Ammon's horn (tissue), 1 donor: ENCODE results near the gene ESR2.
"Not testable (repeated sequence)": the region's sequence is repeated elsewhere in the genome, so short reads cannot be mapped to it uniquely, and the experiment has no call there.

Source experiments
- DNase-seq: peaks from one replicate; pipeline ENCODE4 v3.0.0-alpha.2; 2016; ENCODE audit warnings: low spot score

The ESR2 gene

DNA sequence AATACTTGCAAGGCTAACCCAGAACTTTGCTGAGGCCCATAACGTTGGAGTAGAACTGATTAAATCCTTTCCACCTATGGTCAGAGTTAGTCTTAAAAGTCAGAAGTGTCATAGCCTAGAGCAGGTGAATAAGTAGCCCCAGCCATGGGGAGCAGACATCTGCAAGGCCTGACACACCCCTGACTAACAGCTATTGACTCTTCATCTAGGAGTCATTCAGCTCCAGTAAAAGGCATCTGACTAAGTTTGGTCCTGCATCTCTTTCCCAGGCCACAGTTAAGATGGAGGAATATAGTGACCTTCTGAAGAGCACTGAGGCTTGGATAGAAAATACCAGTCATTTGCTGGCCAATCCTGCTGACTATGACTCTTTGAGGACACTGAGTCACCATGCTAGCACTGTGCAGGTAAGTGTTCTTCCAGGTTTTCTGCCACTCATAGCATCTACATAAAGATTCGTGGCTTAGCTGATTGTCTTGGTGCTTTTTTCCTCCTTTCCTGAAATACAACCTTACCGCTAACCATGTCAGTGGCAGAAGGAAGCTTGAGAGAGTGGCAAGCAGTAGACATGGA lies 212.9 kb downstream of the ESR2 start:
- DNase-seq, result no peak

DNA sequence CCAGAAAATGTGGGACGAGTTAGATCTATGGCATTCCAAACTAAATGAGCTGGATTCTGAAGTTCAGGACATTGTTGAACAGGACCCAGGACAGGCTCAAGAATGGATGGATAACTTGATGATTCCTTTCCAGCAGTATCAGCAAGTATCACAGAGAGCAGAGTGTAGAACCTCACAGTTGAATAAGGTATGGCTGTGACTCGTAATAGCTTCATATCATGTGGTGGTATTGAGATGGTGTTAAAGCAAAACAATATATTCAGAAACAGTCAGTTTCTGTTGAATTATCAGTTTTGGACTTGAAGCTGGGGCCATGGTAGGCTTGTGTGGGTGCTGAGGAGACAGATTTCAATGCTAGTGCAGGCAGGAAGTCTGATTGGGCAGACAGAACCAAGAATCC lies 213.7 kb downstream of the ESR2 start:
- DNase-seq, result no peak

DNA sequence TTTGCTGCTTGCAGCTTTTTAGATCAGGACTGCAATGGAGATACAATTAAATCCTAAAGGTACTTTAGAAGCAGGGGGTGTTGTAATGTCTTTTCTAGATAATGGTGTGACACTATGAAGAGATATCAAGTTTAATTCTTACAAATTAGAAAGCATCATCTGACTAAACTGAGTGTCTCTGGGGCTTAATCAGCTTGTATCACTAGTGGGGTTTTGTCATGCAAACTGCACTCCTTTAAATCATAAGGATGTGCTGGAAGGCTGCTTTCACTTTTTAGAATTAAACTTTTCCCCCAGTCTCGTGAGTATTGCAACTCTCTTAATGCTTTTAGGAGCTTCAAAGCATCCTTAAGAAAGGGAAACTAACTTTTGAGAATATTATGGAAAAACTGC lies 218.6 kb downstream of the ESR2 start:
- DNase-seq, result no peak

DNA sequence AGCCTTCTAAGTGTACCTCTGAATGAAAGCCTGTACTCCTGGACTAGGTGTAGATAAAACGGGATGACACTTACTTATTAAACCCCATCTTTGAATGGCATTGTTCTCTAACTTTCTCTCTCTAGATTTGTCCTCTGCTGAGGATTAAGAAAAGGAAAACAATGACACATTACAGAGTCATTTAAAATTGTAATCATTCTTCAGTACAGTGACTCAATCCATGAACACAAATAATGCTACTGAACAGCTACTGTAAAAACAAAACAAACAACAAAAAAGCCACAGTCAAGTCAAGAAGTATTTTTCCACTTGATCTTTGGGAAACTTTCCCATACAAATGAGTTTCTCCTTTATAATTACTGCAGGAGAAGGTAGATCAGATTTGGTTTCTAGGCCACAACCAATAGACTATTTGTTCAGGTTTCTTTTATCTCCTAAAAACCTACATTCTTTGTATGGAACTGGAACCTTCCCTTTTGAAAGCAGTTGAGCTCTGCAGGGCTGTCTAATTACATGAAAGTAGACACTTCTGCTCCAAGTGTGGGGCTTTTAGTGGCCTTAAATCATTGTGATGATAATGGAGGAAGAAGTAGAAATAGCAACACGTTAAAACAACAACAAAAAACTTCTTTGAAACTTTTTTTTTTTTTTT lies 219.1 kb downstream of the ESR2 start:
- no peak for DNase-seq

GRCh38 chr14:64069634-64070359 lies 224.4 kb downstream of the ESR2 start:
- no peak for DNase-seq

- no peak for DNase-seq
Measured at GRCh38 chr14:64064447-64064846, 229.7 kb downstream of the ESR2 start.

- DNase-seq, result no peak
Measured at GRCh38 chr14:64062381-64063115, 231.6 kb downstream of the ESR2 start.

DNA sequence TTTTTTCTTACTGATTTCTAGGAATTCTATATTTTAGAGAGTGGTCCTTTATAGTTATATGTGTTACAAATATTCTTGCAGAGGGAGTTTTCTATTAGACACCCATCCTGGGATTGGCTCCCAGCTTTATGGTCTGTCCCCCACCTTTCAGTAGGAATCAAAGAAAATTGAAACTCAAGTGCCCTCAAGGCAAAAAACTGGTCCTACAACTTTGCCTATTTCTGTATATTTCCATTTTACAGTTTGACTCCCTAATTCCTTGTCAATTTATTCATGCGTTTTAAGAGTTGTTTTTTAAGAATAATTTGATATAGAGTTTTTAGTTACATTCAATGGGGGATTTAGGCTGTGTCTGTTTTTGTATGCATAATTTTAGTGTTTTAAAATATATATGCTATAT lies 232.5 kb downstream of the ESR2 start:
- DNase-seq, result no peak

DNA sequence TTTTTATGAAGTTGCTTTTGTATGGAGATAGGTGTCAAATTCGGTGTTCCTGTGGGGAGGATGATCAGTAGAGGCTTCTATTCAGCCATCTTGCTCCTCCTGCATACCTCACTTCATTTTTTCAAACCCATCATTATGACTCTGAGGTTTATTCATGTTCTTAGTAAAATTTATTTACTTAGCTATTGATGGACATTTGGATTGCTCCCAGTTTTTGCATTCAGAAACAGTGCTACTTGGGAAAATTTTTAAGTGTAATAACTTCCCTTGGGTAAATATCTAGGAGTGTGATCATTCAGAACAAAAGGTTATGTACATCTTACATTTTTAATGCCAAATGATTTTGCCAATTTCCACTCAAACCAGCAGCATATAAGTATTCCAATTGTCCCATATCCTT lies 233.1 kb downstream of the ESR2 start:
- DNase-seq, result no peak

- DNase-seq, result no peak
Measured at GRCh38 chr14:64060648-64061096, 233.5 kb downstream of the ESR2 start.

DNA sequence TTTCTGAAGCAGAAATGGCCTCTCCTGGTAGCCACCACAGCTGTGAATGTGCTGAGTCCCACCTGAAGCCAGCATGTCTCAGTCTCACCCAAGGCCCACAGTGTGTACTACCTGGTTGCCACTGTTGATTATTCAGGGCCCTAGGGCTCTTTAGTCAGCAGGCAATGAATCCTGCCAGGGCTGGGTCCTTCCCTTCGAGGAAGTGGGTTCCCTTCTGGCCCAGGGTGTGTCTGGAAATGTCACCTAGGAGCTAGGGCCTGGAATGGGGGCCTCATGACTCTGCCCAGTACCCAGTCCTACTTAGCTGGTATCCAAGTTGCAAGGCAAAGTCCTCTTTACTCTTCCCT lies 234.0 kb downstream of the ESR2 start:
- DNase-seq, result no peak

- DNase-seq, result no peak
Measured at GRCh38 chr14:64059454-64060198, 234.5 kb downstream of the ESR2 start.

GRCh38 chr14:64053694-64054669 lies 240.2 kb downstream of the ESR2 start:
- no peak for DNase-seq

- no peak for DNase-seq
Measured at GRCh38 chr14:64049616-64050381, 244.4 kb downstream of the ESR2 start.

GRCh38 chr14:64045091-64045490 lies 249.1 kb downstream of the ESR2 start:
- no peak for DNase-seq

- not testable (repeated sequence) for DNase-seq
Measured at GRCh38 chr14:64043296-64043695, 250.9 kb downstream of the ESR2 start.

DNA sequence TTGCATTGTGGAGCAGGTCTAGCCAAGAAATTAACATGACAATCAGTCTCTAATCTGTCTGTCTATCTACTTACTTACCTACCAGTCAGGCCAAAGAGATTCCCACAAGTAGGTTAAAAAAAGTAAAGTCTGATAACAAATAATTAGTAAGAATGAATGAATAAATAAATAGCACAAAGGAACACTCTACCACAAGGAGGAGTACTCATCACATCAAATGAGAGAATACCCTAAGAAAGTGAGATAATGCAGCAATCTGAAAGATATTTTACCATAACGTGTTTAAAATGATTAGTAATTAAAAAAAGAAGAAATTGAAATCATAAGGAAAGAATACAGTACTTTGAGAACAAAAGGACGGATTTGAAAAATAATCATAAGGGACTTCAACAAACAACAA lies 254.1 kb downstream of the ESR2 start:
- DNase-seq, result no peak

- no peak for DNase-seq
Measured at GRCh38 chr14:64038841-64039542, 255.2 kb downstream of the ESR2 start.
